ENCODE results near the gene MSTN.
"Not testable (repeated sequence)": the region's sequence is repeated elsewhere in the genome, so short reads cannot be mapped to it uniquely, and the experiment has no call there.

MSTN gene

GRCh38 chr2:190069936-190070696 is 7.6 kb upstream of the MSTN start:
- peak; percentile 69 for DNase-seq

GRCh38 chr2:190068764-190069163 is 6.2 kb upstream of the MSTN start:
- DNase-seq, result no peak
- in situ Hi-C loops (cut with MboI; ENCODE audit: low pct_unique_long_range_greater_than_20kb, low sequenced_read_pairs), result no loop called here

More at GRCh38 chr2:190069936-190070696, 7.6 kb upstream of the MSTN start:
- in situ Hi-C loops (cut with MboI; ENCODE audit: low pct_unique_long_range_greater_than_20kb, low sequenced_read_pairs), result no loop called here

GRCh38 chr2:190065839-190066238 is 3.3 kb upstream of the MSTN start:
- in situ Hi-C loops (cut with MboI; ENCODE audit: low pct_unique_long_range_greater_than_20kb, low sequenced_read_pairs), result no loop called here
- no peak for DNase-seq

- no peak for DNase-seq
- in situ Hi-C loops (cut with MboI; ENCODE audit: low pct_unique_long_range_greater_than_20kb, low sequenced_read_pairs), result no loop called here
These were observed 1.1 kb upstream of the MSTN start for GRCh38 chr2:190063624-190064023.

GRCh38 chr2:190062053-190062452 is 476 bp downstream of the MSTN start:
- DNase-seq, result no peak
- in situ Hi-C loops (cut with MboI; ENCODE audit: low pct_unique_long_range_greater_than_20kb, low sequenced_read_pairs), result no loop called here

- no peak for DNase-seq
- in situ Hi-C loops (cut with MboI; ENCODE audit: low pct_unique_long_range_greater_than_20kb, low sequenced_read_pairs), result no loop called here
These were observed 1.9 kb downstream of the MSTN start for GRCh38 chr2:190060626-190061025.

- DNase-seq, result no peak
- in situ Hi-C loops (cut with MboI; ENCODE audit: low pct_unique_long_range_greater_than_20kb, low sequenced_read_pairs), result no loop called here
These were observed 2.5 kb downstream of the MSTN start for GRCh38 chr2:190060019-190060418.

GRCh38 chr2:190053426-190053825 is 9.1 kb downstream of the MSTN start:
- DNase-seq, result no peak
- in situ Hi-C loops (cut with MboI; ENCODE audit: low pct_unique_long_range_greater_than_20kb, low sequenced_read_pairs), result no loop called here

GRCh38 chr2:190052307-190052706 is 10.2 kb downstream of the MSTN start:
- in situ Hi-C loops (cut with MboI; ENCODE audit: low pct_unique_long_range_greater_than_20kb, low sequenced_read_pairs), result no loop called here
- no peak for DNase-seq

GRCh38 chr2:190051223-190051622 is 11.3 kb downstream of the MSTN start:
- DNase-seq, result no peak
- in situ Hi-C loops (cut with MboI; ENCODE audit: low pct_unique_long_range_greater_than_20kb, low sequenced_read_pairs), result no loop called here

GRCh38 chr2:190050001-190050400 is 12.5 kb downstream of the MSTN start:
- DNase-seq, result no peak
- in situ Hi-C loops (cut with MboI; ENCODE audit: low pct_unique_long_range_greater_than_20kb, low sequenced_read_pairs), result no loop called here

- in situ Hi-C loops (cut with MboI; ENCODE audit: low pct_unique_long_range_greater_than_20kb, low sequenced_read_pairs), result no loop called here
- DNase-seq, result no peak
These were observed 17.7 kb downstream of the MSTN start for GRCh38 chr2:190044866-190045265.

- no peak for DNase-seq
- in situ Hi-C loops (cut with MboI; ENCODE audit: low pct_unique_long_range_greater_than_20kb, low sequenced_read_pairs), result no loop called here
These were observed 19.1 kb downstream of the MSTN start for GRCh38 chr2:190043441-190043840.

- in situ Hi-C loops (cut with MboI; ENCODE audit: low pct_unique_long_range_greater_than_20kb, low sequenced_read_pairs), result no loop called here
- DNase-seq, result no peak
These were observed 26.5 kb downstream of the MSTN start for GRCh38 chr2:190036071-190036470.

- DNase-seq; in situ Hi-C loops (cut with MboI; ENCODE audit: low pct_unique_long_range_greater_than_20kb, low sequenced_read_pairs): not testable (repeated sequence)
These were observed 28.1 kb downstream of the MSTN start for GRCh38 chr2:190034417-190034816.

- DNase-seq, result no peak
- in situ Hi-C loops (cut with MboI; ENCODE audit: low pct_unique_long_range_greater_than_20kb, low sequenced_read_pairs), result no loop called here
These were observed 30.4 kb downstream of the MSTN start for GRCh38 chr2:190031969-190032618.

- peak; percentile 58 for DNase-seq
These were observed 38.7 kb downstream of the MSTN start for GRCh38 chr2:190023860-190024259.

GRCh38 chr2:190020720-190021119 is 41.8 kb downstream of the MSTN start:
- in situ Hi-C loops (cut with MboI; ENCODE audit: low pct_unique_long_range_greater_than_20kb, low sequenced_read_pairs), result no loop called here
- DNase-seq, result no peak

More at GRCh38 chr2:190023860-190024259, 38.7 kb downstream of the MSTN start:
- in situ Hi-C loops (cut with MboI; ENCODE audit: low pct_unique_long_range_greater_than_20kb, low sequenced_read_pairs), result no loop called here

GRCh38 chr2:190017837-190018236 is 44.7 kb downstream of the MSTN start:
- DNase-seq, result no peak
- in situ Hi-C loops (cut with MboI; ENCODE audit: low pct_unique_long_range_greater_than_20kb, low sequenced_read_pairs), result no loop called here

GRCh38 chr2:190015969-190016368 is 46.6 kb downstream of the MSTN start:
- in situ Hi-C loops (cut with MboI; ENCODE audit: low pct_unique_long_range_greater_than_20kb, low sequenced_read_pairs); DNase-seq: not testable (repeated sequence)
